Measurements from ENCODE around the gene ATRNL1. TPM values are rescaled to one million over a fixed set of nuclear protein-coding genes. Genes with fewer than 3 reads are reported as not detected.

ATRNL1 gene
- total and polyA plus RNA-seq, 2 experiments from 2014 or later, result 4.8 to 29.7 TPM

- no peak for DNase-seq (ENCODE audit: low spot score)
- Histone ChIP-seq H3K27me3 (ENCODE audit: insufficient read depth) (no peaks in the 10 kb centered on the region), H3K4me1 (ENCODE audit: insufficient read depth) (no peaks in the 10 kb centered on the region), H3F3A (replicated peaks; ENCODE audit: low read depth) (no peaks in the 10 kb centered on the region), H4K20me1 (replicated peaks; ENCODE audit: insufficient read depth) (no peaks in the 10 kb centered on the region), H3K79me2 (replicated peaks; ENCODE audit: insufficient read depth) (no peaks in the 10 kb centered on the region), H3K4me3 (no peak overlapping the region), H3K36me3 (ENCODE audit: insufficient read depth) (no peaks in the 10 kb centered on the region), H3K9me2 (ENCODE audit: insufficient read depth) (no peaks in the 10 kb centered on the region), H3K27ac (ENCODE audit: low read depth) (no peak overlapping the region), H2AFZ (no peak overlapping the region), H3K4me2 (no peak overlapping the region)
- no peak for ATAC-seq
- Mint-ChIP-seq H3K27me3 (ENCODE audit: insufficient read depth, low read depth, poor library complexity) (peaks cover 2% of the 10 kb centered on the region), H3K4me1 (no peaks in the 10 kb centered on the region), H3K36me3 (ENCODE audit: low read depth) (no peaks in the 10 kb centered on the region), H3K27ac (no peak overlapping the region), H3K4me3 (no peak overlapping the region), H3K9me3 (no peaks in the 10 kb centered on the region)
- TF ChIP-seq EZH2phosphoT487 (IDR thresholded peaks at IDR 0.05; ENCODE audit: unreplicated experiment) (no peak), NANOG (IDR thresholded peaks at IDR 0.05; ENCODE audit: borderline replicate concordance) (no peak), JUNB (IDR thresholded peaks at IDR 0.05; ENCODE audit: unreplicated experiment) (no peak), STAT1 (IDR thresholded peaks at IDR 0.05; ENCODE audit: unreplicated experiment) (no peak), REST (IDR thresholded peaks at IDR 0.05; ENCODE audit: unreplicated experiment) (no peak)
Measured at GRCh38 chr10:115278294-115278693, 185.1 kb downstream of the ATRNL1 start.

DNA sequence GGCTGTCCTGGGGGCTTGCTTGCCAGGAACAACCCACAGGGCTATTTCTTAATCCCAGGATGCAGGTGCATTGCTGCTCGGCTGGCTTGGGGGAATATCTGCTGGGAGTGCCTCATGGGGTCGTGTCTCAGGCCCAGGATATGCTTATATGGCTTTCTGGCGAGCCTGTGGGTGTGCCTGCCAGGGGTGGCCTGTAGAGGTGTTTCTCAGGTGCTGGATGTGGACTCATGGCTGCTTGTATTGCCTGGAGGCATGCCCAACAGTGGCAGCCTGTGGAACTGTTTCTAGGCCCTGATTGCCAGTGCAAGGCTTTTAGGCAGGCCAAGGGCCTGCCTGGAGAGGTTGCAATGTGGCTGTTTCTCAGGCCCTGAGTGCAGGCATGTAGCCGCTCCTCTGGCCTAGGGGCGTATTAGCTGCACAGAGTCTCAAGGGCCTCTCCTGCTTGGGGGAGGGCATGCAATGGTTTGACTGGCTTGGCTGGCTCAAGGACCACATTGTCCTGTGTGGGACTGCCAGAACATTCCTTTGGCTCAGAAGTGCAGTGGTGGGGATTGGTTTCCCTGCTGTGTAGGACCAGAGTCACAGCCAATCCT, 202.1 kb downstream of the ATRNL1 start:
- Histone ChIP-seq H3K79me2 (replicated peaks; ENCODE audit: insufficient read depth) (no peaks in the 10 kb centered on the region), H3K9me2 (ENCODE audit: insufficient read depth) (no peaks in the 10 kb centered on the region), H4K20me1 (replicated peaks; ENCODE audit: insufficient read depth) (no peaks in the 10 kb centered on the region), H3K27ac (ENCODE audit: low read depth) (no peak overlapping the region), H3F3A (replicated peaks; ENCODE audit: low read depth) (no peaks in the 10 kb centered on the region), H2AFZ (no peak overlapping the region), H3K27me3 (ENCODE audit: insufficient read depth) (no peaks in the 10 kb centered on the region), H3K4me1 (ENCODE audit: insufficient read depth) (no peaks in the 10 kb centered on the region), H3K4me3 (no peak overlapping the region), H3K4me2 (no peak overlapping the region), H3K36me3 (ENCODE audit: insufficient read depth) (no peaks in the 10 kb centered on the region)
- Mint-ChIP-seq H3K4me1 (peaks cover 10% of the 10 kb centered on the region), H3K27ac (no peak overlapping the region), H3K4me3 (no peak overlapping the region), H3K27me3 (ENCODE audit: insufficient read depth, low read depth, poor library complexity) (peaks cover 4% of the 10 kb centered on the region), H3K36me3 (ENCODE audit: low read depth) (peaks cover 5% of the 10 kb centered on the region; the same call in 2 of the 3 replicates), H3K9me3 (peaks cover 14% of the 10 kb centered on the region; the same call in 2 of the 3 replicates)
- ATAC-seq (peak; percentile 53), DNase-seq (ENCODE audit: low spot score) (no peak)
- TF ChIP-seq REST (IDR thresholded peaks at IDR 0.05; ENCODE audit: unreplicated experiment), result no peak
- TF ChIP-seq POLR2AphosphoS5 (IDR thresholded peaks at IDR 0.05; ENCODE audit: low read depth), result no peak
- TF ChIP-seq ZNF462 (CRISPR knock-in tag; IDR thresholded peaks at IDR 0.05), result no peak
- no peak for TF ChIP-seq JUNB (IDR thresholded peaks at IDR 0.05; ENCODE audit: unreplicated experiment)
- TF ChIP-seq NANOG (IDR thresholded peaks at IDR 0.05; ENCODE audit: borderline replicate concordance), result no peak
- no peak for TF ChIP-seq CREB1 (CRISPR knock-in tag; IDR thresholded peaks at IDR 0.05; ENCODE audit: low read depth)

All from GM23338 (cell line).